Measurements from ENCODE around the gene DNAL4.

DNAL4 gene

GRCh38 chr22:38784035-38784434, 9.9 kb downstream of the DNAL4 start:
- DNase-seq: no peak

GRCh38 chr22:38783095-38783615, 10.8 kb downstream of the DNAL4 start:
- no peak for DNase-seq

- DNase-seq: no peak
These were observed 11.4 kb downstream of the DNAL4 start for GRCh38 chr22:38782402-38783094.

GRCh38 chr22:38781033-38781432, 12.9 kb downstream of the DNAL4 start:
- no peak for DNase-seq

GRCh38 chr22:38777087-38777671, 16.8 kb downstream of the DNAL4 start:
- no peak for DNase-seq

- no peak for DNase-seq
These were observed 17.9 kb downstream of the DNAL4 start for GRCh38 chr22:38776086-38776485.

DNA sequence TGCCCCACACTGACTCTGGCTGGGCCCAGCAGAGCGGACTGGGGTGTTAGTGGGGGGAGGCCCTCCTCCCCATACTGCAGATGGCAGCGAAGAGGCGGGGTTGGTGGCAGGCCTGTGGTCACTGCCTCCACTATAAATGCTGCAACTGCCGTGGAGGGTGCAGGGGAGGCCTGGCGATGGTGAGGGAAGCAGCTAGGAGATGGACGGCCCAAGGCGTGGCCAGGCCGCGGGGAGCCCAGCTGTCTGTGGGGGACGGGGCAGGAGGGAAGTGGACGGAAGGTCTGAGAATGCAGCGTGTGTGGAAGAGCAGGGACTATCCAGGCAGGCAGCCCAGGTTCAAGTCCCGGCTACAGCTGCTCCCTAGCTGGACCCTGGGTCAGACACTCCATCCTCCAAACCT, 18.3 kb downstream of the DNAL4 start:
- DNase-seq: no peak

DNA sequence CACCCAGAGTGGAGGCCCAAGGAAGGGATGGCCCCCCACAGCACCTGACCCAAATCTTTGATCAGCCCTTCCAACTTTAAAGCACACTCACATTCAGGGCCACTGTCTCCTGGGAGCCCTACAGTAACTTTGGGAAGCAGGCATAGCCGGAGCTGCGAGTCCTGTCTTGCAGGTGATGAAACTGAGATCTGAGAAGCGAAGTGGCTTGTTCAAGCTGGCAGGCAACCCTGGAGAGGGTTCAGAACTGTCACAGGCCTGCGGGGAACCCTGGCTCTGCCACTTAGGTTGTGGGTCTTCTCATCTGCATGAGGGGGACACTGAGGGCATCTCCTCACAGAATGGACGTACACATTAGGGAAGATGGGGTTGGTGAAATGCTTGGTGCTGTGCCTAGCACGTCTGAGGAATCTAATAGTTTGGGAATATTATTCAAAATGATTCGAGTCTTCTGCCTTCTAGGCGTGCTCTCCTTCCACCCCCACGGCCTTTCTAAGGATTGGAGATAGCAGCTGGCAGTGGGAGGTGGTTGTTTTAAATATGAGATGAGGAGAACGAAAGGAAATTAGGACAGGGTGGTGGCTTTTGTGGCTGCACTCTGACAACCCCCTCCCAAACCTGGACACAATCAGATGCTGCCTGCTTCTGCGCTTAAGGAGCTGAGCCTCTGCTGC, 19.3 kb downstream of the DNAL4 start:
- DNase-seq: no peak

GRCh38 chr22:38773363-38773946, 20.5 kb downstream of the DNAL4 start:
- no peak for DNase-seq

DNA sequence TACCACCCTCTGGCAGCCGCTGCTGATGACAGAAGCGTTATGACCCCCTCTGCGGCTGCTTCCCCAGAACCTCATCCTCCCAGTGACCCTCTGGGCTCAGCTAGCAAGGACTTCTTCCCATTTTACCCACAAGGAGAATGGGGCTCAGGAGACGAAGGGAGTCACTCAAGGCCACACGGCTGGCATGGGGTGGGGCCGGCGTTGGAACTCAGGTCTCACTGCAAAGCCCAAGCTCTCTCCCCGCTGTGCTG, 21.4 kb downstream of the DNAL4 start:
- no peak for DNase-seq

DNA sequence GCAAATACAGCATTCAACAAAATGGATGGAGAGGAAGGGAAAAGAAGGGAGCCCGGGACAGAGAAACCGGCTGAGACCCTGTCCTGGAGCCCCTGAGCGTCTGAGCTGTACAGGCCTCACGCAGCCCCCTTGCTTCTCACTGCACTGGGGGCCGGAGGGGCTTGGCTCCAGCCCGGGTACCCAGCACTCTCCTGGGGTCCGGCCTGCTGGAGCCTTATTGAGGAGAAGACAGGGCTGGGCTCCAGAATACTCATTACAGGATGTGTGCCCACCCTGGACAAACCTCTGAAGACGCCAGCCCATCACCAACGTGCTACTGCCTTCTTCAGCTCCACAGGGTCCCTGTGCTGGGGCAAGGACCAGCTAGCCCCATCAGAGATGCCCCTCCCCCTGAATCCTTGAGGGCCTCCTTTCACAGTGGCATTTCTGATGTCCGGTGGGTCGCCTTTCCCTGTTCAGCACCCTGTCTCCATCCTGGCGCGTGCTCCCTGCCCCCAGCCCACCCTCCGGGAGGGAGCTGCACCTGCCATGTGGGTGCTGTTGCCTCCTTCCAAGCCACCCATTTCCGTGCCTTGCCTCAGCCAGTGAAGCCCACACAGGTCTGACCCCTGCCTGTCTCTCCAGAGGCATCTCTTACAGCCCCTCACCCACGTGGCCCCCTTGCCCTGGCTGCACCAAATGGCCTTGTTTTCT, 23.5 kb downstream of the DNAL4 start:
- no peak for DNase-seq

DNA sequence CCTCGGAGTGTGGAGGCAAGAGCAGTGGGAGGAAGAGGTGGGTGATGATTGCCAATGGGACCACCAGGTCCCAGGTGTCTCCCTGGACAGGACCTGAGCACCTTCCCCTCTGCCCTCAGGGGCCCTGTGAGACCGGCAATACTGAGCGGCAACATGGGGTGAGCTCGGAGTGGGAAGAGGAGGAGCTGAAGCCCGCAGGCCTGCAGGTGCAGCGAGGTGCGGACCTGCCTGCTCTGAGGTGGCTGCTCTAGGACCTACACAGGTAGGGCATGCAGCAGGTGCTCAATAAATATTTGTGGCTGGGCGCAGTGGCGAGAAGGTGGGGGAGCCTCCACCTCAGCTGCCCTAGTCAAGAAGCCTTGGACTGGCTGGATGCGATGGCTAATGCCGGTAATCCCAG, 25.9 kb downstream of the DNAL4 start:
- no peak for DNase-seq

- no peak for DNase-seq
These were observed 26.6 kb downstream of the DNAL4 start for GRCh38 chr22:38767313-38767712.

- DNase-seq: peak; percentile 72
These were observed 27.7 kb downstream of the DNAL4 start for GRCh38 chr22:38766076-38766777.

GRCh38 chr22:38762551-38762983, 31.4 kb downstream of the DNAL4 start:
- DNase-seq: no peak

DNA sequence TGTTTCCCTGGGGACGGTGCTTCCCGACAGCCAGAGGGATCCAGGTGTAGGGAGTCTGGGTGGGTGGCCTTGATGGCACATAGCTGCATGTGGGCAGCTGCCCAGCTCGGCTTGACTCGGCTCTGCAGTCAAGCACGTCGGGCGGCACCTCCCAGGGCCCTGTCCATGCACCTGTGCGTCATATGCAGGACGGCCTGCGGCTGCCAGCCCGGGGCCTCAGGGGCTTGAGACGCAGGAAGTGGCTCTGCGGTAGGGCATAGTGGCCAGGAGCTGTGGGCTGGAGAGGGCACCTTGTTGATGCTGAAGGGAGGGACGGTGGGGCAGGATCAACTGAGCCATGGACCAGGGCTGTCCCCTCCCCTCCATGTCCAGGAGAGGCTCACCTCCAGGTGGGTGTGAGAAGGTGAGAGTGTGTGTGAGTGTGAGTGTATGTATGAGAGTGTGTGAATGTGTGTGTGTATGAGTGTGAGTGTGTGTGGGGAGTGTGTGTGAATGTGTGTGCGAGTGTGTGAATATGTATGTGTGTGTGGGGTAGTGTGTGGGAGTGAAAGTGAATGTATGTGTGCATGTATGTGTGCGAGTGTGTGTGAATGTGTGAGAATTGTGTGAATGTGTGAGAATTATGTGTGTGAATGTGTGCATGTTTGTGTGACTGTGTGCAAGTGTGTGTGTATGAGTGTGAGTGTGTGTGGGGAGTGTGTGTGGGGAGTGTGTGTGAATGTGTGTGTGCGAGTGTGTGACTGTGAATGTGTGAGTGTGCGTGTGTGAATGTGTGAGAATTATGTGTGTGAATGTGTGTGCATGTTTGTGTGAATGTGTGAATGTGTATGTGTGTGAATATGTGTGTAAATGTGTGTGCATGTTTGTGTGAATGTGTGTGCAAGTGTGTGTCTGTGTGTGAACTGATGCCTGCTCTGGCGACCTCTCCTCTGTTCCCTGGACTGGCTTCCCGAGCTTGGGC, 32.5 kb downstream of the DNAL4 start:
- no peak for DNase-seq

GRCh38 chr22:38760477-38761201, 33.3 kb downstream of the DNAL4 start:
- no peak for DNase-seq

GRCh38 chr22:38759005-38759404, 34.9 kb downstream of the DNAL4 start:
- no peak for DNase-seq

DNA sequence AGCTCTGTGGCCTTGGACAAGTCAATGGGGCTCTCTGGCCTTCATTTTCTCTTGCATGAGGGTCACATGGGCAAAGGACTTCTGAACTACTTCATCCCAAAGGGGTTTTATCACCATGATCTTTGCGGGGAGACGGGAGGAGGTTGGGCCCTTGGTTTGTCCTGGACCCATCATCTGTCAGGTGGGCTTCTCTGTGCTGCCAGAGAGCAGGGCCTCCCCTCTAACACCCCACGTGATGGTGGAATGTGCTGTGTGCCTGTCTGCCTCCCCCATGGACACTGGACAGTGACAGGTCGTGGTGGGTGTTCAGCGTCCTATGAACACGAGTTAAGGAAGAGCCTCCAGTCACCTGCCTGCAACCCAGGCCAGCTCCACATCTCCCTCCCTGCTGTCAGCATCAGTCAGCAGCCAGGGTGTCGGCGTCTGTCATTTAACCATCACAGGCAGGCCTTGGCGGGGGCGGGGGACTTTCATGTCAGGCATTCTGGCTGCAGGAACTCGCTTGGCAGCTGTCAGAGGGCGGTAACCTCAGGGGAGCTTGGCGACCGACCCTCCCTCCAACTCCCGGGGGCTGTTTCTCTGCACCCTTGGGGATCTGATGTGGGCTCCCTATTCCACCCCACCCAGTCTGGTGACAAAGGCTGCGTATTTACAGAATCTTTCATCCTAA, 35.5 kb downstream of the DNAL4 start:
- DNase-seq: peak; percentile 85

- no peak for DNase-seq
These were observed 36.5 kb downstream of the DNAL4 start for GRCh38 chr22:38757464-38757757.

Measured in activated CD8-positive, alpha-beta memory T cell treated with anti-CD3 and anti-CD28 coated beads for 24 hours (primary cell).